NCI-H2196 (cell line): Measurements from ENCODE around the gene ARL5C.

ENCODE experiments used
- DNase-seq: peaks from one replicate; lab custom pipeline; 2025; ENCODE audit not compliant: unreplicated experiment; lab: John Stamatoyannopoulos, UW

The ARL5C gene

DNA sequence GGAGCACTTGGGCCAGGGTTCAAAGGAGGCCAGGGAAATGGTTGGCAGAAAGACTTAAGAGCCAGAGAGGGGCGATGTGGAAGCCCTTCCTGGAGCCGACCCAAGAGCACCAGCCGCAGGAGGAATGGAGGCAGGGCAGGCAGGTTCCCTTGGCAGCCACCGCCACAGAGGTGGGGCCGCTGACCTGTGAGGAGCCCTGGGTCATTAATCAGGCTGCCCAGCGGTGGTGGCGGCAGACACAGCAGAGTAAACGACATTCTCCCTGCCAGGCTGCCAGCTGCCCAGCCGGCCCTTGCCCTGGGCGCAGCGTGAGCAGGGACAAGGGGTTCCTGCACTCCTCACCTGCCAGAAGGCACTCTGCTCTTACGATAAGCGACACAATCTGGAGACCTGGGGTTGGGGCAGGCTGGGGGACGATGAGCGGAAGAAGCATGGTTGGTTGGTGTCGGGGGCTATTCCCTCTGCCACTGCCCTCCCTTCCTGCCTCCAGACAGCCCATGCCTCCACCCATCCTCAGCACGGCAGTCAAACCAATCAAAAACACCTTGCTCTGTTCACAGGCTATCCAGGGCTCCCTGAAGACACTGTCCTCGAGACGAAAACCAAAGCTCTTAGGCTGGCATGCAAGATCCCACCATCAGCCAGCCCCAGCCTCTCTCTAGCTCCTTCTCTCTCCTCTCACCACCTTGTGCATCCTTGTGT lies 55.4 kb downstream of the ARL5C start:
- DNase-seq: peak; percentile 44

DNA sequence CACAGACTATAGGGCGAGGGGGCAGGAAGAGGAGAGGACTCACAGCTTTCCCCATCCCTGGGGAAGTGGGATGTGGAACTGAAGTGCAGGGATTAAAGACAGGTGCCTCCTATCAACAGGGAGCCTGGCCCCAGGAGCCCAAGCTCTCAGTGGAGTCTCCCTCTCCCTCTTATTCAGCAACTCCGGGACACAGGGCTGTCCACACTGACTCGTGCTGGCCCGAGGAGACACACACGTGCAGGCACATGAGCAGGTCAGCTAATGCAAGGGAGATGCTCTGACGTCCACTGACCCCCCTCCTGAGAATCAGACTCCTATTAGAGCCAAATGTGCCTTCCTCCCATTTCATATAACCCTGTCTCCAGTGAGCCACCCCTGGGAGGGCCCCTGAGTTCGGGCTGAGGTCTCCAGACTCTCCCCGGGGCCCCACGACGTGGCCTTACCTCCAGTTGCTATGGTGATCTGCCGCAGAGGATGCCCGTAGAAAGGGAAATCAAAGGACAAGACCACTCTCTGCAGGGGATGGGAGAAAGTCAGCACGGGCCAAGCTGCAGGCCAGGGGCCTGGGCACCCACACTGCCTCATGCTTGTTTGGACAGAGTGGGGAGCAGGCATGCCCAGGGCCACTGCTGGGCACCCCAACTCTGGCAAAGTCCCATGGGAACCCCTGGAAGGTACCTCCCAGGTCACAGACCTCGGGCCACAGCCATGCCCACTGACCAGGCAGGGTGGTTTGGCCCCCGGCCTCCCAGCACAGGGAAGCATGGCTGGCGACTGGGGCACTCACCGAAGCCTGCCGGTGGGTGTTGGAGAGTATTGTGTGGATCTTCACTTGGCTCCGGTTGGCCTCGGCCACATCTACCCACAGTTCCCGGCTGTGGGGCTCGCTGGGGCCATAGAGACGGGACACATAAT lies 57.2 kb downstream of the ARL5C start:
- DNase-seq: no peak

DNA sequence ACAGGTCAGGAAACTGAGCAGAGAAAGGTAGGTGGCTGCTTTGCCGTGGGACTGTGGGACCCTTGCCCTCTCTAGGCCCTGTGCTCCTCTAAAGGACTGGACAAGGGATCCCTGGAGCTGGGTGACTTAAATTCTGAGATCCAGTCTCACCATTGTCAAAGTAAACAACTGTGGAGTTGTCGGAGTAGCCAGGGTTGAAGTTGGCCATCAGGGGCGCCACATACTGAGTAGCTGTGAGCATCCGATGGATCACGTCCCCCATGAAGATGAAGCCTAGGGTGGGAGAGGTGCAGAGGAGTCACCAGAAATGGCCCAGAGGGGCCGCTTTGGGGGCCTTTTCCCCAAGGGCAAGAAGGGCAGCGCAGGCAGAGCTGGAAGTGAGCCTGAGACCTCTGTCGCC lies 58.0 kb downstream of the ARL5C start:
- DNase-seq: no peak

DNA sequence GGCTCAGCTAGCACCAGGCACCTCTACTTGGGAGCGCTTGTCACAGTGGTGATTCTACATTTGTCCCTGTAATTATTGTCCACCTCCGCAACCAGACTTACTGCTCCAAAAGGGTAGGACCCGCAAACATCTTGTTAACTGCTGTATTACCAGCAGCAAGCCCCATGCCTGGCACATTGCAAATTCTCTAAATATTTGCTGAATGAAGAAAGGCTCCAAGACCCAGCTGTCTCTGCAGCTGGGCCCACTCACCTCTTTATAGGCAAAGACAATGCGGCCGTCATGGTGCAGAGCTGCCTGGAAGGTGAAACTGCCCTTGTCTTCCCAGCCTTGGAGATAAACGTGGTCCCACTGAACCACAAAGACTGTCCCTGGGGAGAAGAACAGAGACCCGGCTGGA lies 58.8 kb downstream of the ARL5C start:
- DNase-seq: no peak
